OCI-LY3 (cell line): Measurements from ENCODE around the gene RPL23.

Experiments used
- H2AFZ ChIP-seq: fragments of 200-600, 300-600 bp; shearing (Covaris generic); 2 replicates; pipeline ENCODE4 v1.6.0; 2014; ENCODE audit warnings: antibody characterized with exemption, low read depth, low read length
- H3K27ac ChIP-seq: fragments of 200-600, 300-600 bp; sonication (generic); 2 replicates; pipeline ENCODE4 v1.5.1; 2014; ENCODE audit warnings: mild to moderate bottlenecking, low read length, moderate library complexity, mixed read lengths
- H3K27me3 ChIP-seq: fragments of 200-600, 300-600 bp; sonication (generic); 2 replicates; pipeline ENCODE4 v1.6.1; 2014; ENCODE audit warnings: low read depth, low read length, mixed read lengths
- H3K36me3 ChIP-seq: fragments of 200-600, 300-600 bp; sonication (generic); replicated peaks from 2 replicates; pipeline ENCODE3; 2014; ENCODE audit warnings: low read depth, low read length, mixed read lengths
- H3K4me1 ChIP-seq: fragments of 300-600, 200-600 bp; sonication (generic); 2 replicates; pipeline ENCODE4 v1.6.1; 2014; ENCODE audit warnings: low read length, mixed read lengths
- H3K4me2 ChIP-seq: fragments of 200-600, 300-600 bp; sonication (generic); 2 replicates; pipeline ENCODE4 v1.6.1; 2014; ENCODE audit warnings: low read length, mixed read lengths
- H3K4me3 ChIP-seq: fragments of 300-600, 200-600 bp; sonication (generic); 2 replicates; pipeline ENCODE4 v1.5.1; 2014; ENCODE audit warnings: antibody characterized with exemption, mild to moderate bottlenecking, low read length, moderate library complexity
- H3K79me2 ChIP-seq: fragments of 300-600, 200-600 bp; shearing (Covaris generic); 2 replicates; pipeline ENCODE4 v1.6.1; 2014; ENCODE audit warnings: mild to moderate bottlenecking, low read length, mixed read lengths
- H3K9ac ChIP-seq: fragments of 300-600, 200-600 bp; shearing (Covaris generic); 2 replicates; pipeline ENCODE4 v1.6.0; 2014; ENCODE audit warnings: mild to moderate bottlenecking, low read length, moderate library complexity
- H3K9me3 ChIP-seq: fragments of 200-600, 300-600 bp; shearing (Covaris generic); 2 replicates; pipeline ENCODE4 v1.6.1; 2014; ENCODE audit warnings: low read length, mixed read lengths; ENCODE audit not compliant: insufficient read depth
- H4K20me1 ChIP-seq: fragments of 200-600, 300-600 bp; sonication (generic); 2 replicates; pipeline ENCODE4 v1.6.1; 2016; ENCODE audit warnings: low read length, mixed read lengths; ENCODE audit not compliant: insufficient read depth
- CTCF ChIP-seq: fragments of 200-600, 300-600 bp; sonication (generic); IDR thresholded peaks from 2 replicates; pipeline ENCODE4 v1.5.1; 2014; ENCODE audit warnings: antibody characterized with exemption, low read length, low read depth
- EZH2phosphoT487 ChIP-seq: fragments of 200-600 bp; shearing (Covaris generic); IDR thresholded peaks from 2 replicates; pipeline ENCODE4 v1.6.1; 2018; ENCODE audit warnings: antibody characterized with exemption, mixed run types, low read depth

RPL23 gene

DNA sequence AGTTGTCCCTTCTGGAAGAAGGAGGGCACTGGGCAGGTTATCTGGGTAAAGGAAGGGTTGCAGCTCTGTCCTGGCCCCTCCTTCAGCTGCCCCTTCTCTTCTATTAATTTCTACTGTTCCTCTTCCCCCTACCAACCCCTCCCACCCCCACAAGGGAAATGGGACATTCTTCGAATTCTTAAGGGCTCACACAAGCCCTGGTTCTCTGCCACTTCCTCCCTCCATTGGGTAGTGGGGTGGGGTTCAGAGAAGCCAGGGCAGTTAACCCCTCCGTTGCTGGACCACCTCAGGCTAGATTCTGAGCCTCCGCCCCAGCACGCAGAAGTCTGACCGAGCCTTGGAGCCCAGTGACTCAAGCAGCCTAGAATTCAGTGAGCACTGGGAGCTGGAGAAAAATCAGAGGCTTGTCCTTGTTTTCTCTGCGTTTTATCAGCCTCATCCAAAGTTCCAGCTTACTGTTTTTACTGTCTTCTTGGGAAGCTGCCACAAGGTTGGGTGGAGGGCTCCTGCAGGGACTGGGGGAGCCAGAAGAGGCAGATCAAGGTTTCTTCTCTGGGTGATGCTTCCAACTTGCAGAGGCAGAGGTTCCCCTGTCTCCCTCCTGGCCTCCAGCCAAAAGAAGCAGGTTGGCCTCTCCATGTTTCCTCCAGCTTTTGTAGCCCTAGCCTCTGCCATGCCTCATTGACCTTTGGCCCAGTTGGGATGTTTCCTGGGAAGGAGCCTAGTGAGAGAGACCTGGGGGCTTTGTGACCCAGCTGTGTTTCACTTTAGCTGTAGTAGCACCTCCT is 26.6 kb upstream of the RPL23 start:
- Histone ChIP-seq H3K27me3 (no peaks in the 10 kb centered on the region), H4K20me1 (peaks cover 63% of the 10 kb centered on the region), H3K36me3 (peaks cover 43% of the 10 kb centered on the region), H3K9me3 (no peaks in the 10 kb centered on the region), H2AFZ (no peak overlapping the region), H3K4me3 (no peak overlapping the region), H3K4me1 (peaks cover 20% of the 10 kb centered on the region), H3K27ac (no peak overlapping the region), H3K4me2 (no peak overlapping the region), H3K9ac (no peak overlapping the region), H3K79me2 (peaks cover 21% of the 10 kb centered on the region)
- TF ChIP-seq EZH2phosphoT487, result no peak
- TF ChIP-seq CTCF, result no peak

DNA sequence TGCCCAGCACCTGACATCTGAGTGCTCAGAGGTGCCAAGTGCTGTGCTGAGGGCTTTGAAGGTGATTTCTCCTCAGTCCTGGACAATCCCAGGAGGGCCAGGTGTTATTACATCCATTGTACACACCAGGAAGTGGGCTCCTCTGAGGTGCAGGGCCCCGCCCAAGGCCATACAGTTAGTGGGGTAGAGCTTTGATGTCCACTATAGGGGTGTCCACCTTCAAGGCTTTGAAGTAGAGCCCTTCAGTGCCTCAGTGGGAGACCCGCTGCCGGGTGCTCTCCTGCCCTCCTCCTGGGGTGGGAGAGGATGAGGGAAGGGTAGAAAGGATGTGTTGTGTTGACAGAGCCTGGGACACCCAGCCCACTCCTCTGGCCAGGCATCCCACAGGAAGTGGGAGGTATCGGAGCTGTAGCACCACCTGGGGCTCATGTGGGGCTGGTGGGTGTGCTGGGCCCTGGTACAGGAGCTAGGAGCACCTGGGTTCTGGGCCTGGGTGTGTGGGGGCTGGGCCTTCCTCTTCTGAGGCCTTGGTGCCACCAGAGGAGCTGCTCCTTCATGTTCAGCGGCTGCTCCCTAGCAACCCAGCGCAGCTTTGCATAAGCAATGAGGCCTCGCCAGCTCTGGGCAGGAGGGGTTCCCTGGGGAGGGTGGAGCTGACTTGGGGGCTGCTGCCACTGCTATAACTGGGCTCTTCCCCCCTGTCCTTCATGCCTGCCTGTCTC is 23.8 kb upstream of the RPL23 start:
- peaks cover 48% of the 10 kb centered on the region for H3K79me2 ChIP-seq

DNA sequence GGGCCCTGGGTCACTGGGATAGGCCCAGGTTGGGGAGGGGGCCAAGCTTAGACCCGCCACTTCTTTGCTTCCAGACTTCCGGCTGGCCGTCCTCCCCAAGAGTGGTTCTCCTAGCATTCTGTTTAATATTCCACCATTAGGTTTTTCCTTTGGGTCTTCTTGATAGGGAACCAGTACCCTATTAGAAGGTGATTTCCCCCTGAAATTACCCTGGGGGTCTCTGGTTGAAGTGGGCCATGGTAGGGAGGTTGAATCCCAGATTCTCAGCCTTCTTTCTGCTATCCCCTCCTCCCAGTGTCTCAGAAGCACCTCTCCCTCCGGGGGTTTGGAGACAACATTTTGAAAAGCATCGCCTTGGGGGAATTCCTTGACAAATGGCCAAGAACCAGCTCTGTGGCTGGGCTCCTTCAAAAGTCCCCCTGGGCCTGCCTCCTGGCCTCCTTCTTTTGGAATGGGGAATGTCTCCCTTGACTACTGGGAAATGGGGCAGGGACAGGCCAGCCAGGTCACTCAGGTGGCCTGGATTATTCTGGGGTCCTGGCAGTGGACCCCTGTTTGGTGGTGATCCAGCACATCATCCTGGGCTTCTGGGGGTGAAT is 22.1 kb upstream of the RPL23 start:
- H3K4me3 ChIP-seq, result no peak overlapping the region
- H3K9me3 ChIP-seq, result no peaks in the 10 kb centered on the region
- H3K27me3 ChIP-seq, result no peaks in the 10 kb centered on the region
- H3K36me3 ChIP-seq, result peaks cover 26% of the 10 kb centered on the region
- H3K9ac ChIP-seq, result no peak overlapping the region
- H4K20me1 ChIP-seq, result peaks cover 70% of the 10 kb centered on the region
- H3K27ac ChIP-seq, result no peak overlapping the region
- H3K4me1 ChIP-seq, result peaks cover 28% of the 10 kb centered on the region
- TF ChIP-seq CTCF (no peak), EZH2phosphoT487 (no peak)
- peaks cover 66% of the 10 kb centered on the region for H3K79me2 ChIP-seq
- no peak overlapping the region for H2AFZ ChIP-seq
- no peak overlapping the region for H3K4me2 ChIP-seq

More for the DNA sequence above, 23.8 kb upstream of the RPL23 start:
- no peaks in the 10 kb centered on the region for H3K9me3 ChIP-seq
- TF ChIP-seq EZH2phosphoT487 (no peak), CTCF (no peak)
- H3K27me3 ChIP-seq, result no peaks in the 10 kb centered on the region
- H3K4me3 ChIP-seq, result peak overlapping the region; percentile 34; the same call in 1 of the 2 replicates
- peaks cover 33% of the 10 kb centered on the region for H3K36me3 ChIP-seq
- peak overlapping the region; percentile 48 for H3K4me2 ChIP-seq
- peaks cover 68% of the 10 kb centered on the region for H4K20me1 ChIP-seq
- H2AFZ ChIP-seq, result no peak overlapping the region
- H3K9ac ChIP-seq, result no peak overlapping the region
- no peak overlapping the region for H3K27ac ChIP-seq
- H3K4me1 ChIP-seq, result peaks cover 16% of the 10 kb centered on the region
